Stimulated activated CD4-positive, alpha-beta T cell treated with anti-CD3 and anti-CD28 coated beads, Interleukin-12 subunit alpha, Interleukin-12 subunit beta, amount 100 ng/mL, for 4 hours (primary cell): ENCODE results near the gene ERFL.

ENCODE experiments used
- DNase-seq: peaks from one replicate; pipeline ENCODE4 v3.0.0-alpha.2; 2020

Gene ERFL

GRCh38 chr19:41895745-41896580, 32.3 kb downstream of the ERFL start:
- no peak for DNase-seq

GRCh38 chr19:41894350-41894749, 33.9 kb downstream of the ERFL start:
- no peak for DNase-seq

GRCh38 chr19:41893899-41894298, 34.4 kb downstream of the ERFL start:
- DNase-seq, result no peak

- no peak for DNase-seq
Measured at GRCh38 chr19:41892173-41892902, 35.9 kb downstream of the ERFL start.

- no peak for DNase-seq
Measured at GRCh38 chr19:41890936-41891335, 37.3 kb downstream of the ERFL start.

GRCh38 chr19:41889896-41890295, 38.4 kb downstream of the ERFL start:
- DNase-seq, result no peak

GRCh38 chr19:41888926-41889325, 39.3 kb downstream of the ERFL start:
- DNase-seq, result no peak

- peak; percentile 80 for DNase-seq
Measured at GRCh38 chr19:41887711-41888382, 40.4 kb downstream of the ERFL start.

- DNase-seq, result no peak
Measured at GRCh38 chr19:41886761-41887710, 41.2 kb downstream of the ERFL start.

- peak; percentile 84 for DNase-seq
Measured at GRCh38 chr19:41883821-41884733, 44.2 kb downstream of the ERFL start.

- no peak for DNase-seq
Measured at GRCh38 chr19:41883463-41883820, 44.8 kb downstream of the ERFL start.

- DNase-seq, result peak; percentile 64
Measured at GRCh38 chr19:41882568-41883462, 45.4 kb downstream of the ERFL start, which contains the start of gene ARHGEF1. Gene ARHGEF1, plus strand, starts transcription at chr19:41883184. Its CDS starts 4,899 bp downstream, at chr19:41888083.

- no peak for DNase-seq
Measured at GRCh38 chr19:41880329-41880708, 47.9 kb downstream of the ERFL start.

GRCh38 chr19:41879670-41880328, 48.5 kb downstream of the ERFL start:
- DNase-seq, result no peak

GRCh38 chr19:41879080-41879479, 49.2 kb downstream of the ERFL start:
- DNase-seq, result no peak

GRCh38 chr19:41877916-41878905, 50.0 kb downstream of the ERFL start:
- DNase-seq, result no peak

GRCh38 chr19:41876847-41877832, 51.1 kb downstream of the ERFL start, which contains the start of gene CD79A:
Gene CD79A, plus strand, starts transcription at chr19:41877279. Its CDS starts 26 bp downstream, at chr19:41877305.
- no peak for DNase-seq
